Ammon's horn (tissue), 1 donor: ENCODE measurements around the gene KAT6B.
A peak's percentile ranks its signal among the peaks of the same experiment; 100 is the strongest.

Experiments
- DNase-seq: peaks from one replicate; pipeline ENCODE4 v3.0.0-alpha.2; 2016; ENCODE audit warnings: low spot score

Gene KAT6B

GRCh38 chr10:74921744-74922143 is 95.3 kb downstream of the KAT6B start:
- DNase-seq: no peak

- DNase-seq: no peak
These were observed 96.5 kb downstream of the KAT6B start for GRCh38 chr10:74922921-74923320.

GRCh38 chr10:74923556-74923955 is 97.2 kb downstream of the KAT6B start:
- peak; percentile 23 for DNase-seq

GRCh38 chr10:74924251-74924963 is 98.0 kb downstream of the KAT6B start:
- DNase-seq: peak; percentile 24

- DNase-seq: no peak
These were observed 98.9 kb downstream of the KAT6B start for GRCh38 chr10:74925291-74925690.

GRCh38 chr10:74925708-74926107 is 99.3 kb downstream of the KAT6B start:
- peak; percentile 62 for DNase-seq

- DNase-seq: no peak
These were observed 100.6 kb downstream of the KAT6B start for GRCh38 chr10:74926791-74927585.

- DNase-seq: no peak
These were observed 101.3 kb downstream of the KAT6B start for GRCh38 chr10:74927701-74928100.

GRCh38 chr10:74928742-74929191 is 102.4 kb downstream of the KAT6B start:
- no peak for DNase-seq

- no peak for DNase-seq
These were observed 102.8 kb downstream of the KAT6B start for GRCh38 chr10:74929197-74929596.

- peak; percentile 69 for DNase-seq
These were observed 104.6 kb downstream of the KAT6B start for GRCh38 chr10:74930965-74931364.

- peak; percentile 78 for DNase-seq
These were observed 106.2 kb downstream of the KAT6B start for GRCh38 chr10:74932648-74933047.

GRCh38 chr10:74934100-74934812 is 107.9 kb downstream of the KAT6B start:
- DNase-seq: no peak

GRCh38 chr10:74936577-74937265 is 110.3 kb downstream of the KAT6B start:
- no peak for DNase-seq

- DNase-seq: no peak
These were observed 111.0 kb downstream of the KAT6B start for GRCh38 chr10:74937266-74937856.

GRCh38 chr10:74944205-74944604 is 117.8 kb downstream of the KAT6B start:
- DNase-seq: no peak

- DNase-seq: no peak
These were observed 121.5 kb downstream of the KAT6B start for GRCh38 chr10:74947781-74948401.

- no peak for DNase-seq
These were observed 122.8 kb downstream of the KAT6B start for GRCh38 chr10:74949034-74949832.

GRCh38 chr10:74949843-74950765 is 123.7 kb downstream of the KAT6B start:
- no peak for DNase-seq
